GM19438 (cell line): ENCODE data around the gene BBC3.
A peak's percentile ranks its signal among the peaks of the same experiment; 100 is the strongest.
"Not testable (repeated sequence)": the region's sequence is repeated elsewhere in the genome, so short reads cannot be mapped to it uniquely, and the experiment has no call there.

ENCODE experiments used
- ATAC-seq: cut with Tn5 transposase; IDR thresholded peaks from one replicate; pipeline ENCODE4 v1.9.1; 2021; ENCODE audit warnings: low read depth; ENCODE audit not compliant: unreplicated experiment

The BBC3 gene

DNA sequence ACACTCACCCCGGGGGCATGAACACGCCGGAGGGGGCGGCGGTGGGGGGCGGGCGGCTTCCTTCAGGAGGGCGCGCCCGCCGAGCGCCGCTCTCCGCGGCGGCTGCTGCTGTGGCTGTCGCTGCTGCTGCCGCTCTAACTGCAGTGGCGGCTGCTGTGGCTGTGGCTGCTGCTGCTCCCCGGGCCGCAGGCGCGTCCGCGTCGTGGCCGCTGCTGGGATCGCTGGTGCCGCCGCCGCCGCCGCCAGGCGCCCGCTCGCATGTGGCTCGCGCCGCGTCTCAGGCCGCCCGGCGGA, at the start of gene BBC3:
BBC3 (minus strand) TSS at position 279 of the 294 bp plus-strand sequence. CDS start 2,768 bp downstream, outside the sequence.
- no peak for ATAC-seq

DNA sequence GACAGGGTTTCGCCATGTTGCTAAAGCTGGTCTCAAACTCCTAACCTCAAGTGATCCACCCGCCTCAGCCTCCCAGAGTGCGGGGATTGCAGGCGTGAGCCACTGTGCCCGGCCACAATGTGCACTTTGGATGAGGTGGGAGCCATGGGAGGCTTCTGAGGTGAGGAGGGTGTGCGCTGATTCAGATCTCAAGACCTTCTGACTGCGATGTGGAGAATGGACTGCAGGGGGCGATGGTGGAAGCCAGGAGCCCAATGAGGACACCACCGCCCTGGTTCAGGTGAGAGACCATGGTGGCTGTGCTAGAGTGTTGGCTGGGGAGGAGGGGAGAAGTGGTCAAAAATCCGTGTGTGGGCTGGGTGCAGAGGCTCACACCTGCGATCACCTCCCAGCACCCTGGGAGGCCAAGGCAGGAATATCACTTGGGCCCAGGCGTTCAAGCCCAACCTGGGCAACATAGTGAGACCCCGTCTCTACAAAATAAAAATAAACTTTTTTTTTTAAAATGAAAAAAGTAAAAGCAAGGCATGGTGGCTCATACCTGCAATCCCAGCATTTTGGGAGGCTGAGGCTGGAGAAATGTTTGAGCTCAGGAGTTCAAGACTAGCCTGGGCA, 49.3 kb upstream of the BBC3 start:
- no peak for ATAC-seq

GRCh38 chr19:47276513-47276912, 45.5 kb upstream of the BBC3 start:
- not testable (repeated sequence) for ATAC-seq

DNA sequence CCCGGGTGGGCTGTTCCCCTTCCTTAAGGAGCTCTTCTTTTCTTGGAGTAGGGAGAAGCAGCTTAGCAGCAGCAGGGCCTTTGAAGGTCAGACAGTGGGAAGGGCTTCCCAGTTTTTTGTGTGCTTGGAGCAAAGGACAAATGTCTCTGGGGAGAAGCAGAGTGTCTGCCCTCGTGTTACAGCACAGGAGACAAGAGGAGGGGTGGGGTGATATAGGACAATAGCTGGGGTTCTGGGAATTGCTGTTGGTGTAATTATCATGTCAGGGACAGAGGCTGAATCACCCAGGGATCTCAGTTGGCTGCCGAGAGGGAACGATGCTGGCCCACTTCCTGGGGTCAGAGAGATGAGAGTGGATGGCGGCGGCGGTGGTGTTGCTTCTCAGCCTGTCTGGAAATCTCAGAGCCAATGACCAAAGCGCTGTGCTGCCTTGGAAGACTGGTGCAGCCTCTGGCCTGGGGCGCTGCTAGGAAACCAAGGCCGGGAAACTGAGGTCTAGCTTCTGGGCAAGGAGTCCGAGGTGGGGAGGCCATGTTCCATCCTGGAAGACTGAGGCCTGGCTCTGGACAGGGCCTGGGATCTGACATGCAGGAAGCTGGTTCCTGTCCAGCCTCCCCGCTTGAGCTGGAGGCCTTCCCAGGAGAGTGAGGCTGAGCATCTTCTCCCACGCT, 44.9 kb upstream of the BBC3 start:
- no peak for ATAC-seq

- peak; percentile 30 for ATAC-seq
Observed at GRCh38 chr19:47274891-47275761, 44.1 kb upstream of the BBC3 start.

DNA sequence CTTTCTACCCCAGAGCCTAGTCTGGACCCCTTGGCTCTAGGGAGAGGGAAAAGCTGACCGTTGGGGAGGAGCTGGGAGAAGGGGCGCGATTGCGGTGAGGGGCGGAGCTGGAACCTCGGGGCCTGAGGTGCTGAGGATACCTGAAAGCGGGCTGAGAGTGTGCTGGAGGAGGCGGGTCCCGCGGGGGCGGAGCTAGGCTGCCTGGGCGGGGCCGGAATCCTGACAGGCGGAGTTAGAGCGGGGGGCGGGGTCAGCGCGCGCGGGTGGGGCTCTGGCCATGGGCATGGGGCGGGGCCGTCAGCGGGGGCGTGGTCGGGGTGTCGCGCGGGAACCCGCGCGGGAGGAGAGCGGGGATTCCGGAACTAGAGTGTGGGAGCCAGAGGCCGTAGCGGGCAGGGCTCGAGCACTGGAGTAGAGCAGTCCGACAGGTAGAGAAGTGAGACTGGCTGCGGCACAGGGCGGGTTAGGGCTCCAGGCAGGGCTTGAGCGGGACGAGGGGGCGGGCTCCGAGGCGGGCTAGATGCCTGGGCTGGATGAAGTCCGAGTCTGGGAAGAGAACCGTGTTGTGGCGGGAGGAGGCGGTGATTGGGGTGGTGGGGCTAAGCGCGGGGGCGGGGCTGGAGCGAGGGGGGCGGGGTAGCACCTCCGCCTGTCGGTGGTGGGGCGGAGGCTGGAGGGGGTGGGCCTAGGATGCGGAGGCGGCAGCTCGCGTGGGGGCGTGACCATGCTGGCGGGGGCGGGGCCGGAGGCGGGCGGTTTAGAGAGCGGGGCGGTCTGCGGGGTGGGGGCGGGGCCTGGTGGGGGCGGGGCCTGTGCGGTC, 43.3 kb upstream of the BBC3 start, which contains the start of gene INAFM1:
INAFM1 (plus strand) TSS at position 815 of the 820 bp plus-strand sequence. CDS start 35 bp downstream, outside the sequence.
- peak; percentile 53 for ATAC-seq

- peak; percentile 55 for ATAC-seq
Observed at GRCh38 chr19:47273313-47274070, 42.5 kb upstream of the BBC3 start.

- ATAC-seq = no peak
Observed at GRCh38 chr19:47272448-47273312, 41.7 kb upstream of the BBC3 start.

GRCh38 chr19:47271949-47272348, 41.0 kb upstream of the BBC3 start:
- no peak for ATAC-seq

DNA sequence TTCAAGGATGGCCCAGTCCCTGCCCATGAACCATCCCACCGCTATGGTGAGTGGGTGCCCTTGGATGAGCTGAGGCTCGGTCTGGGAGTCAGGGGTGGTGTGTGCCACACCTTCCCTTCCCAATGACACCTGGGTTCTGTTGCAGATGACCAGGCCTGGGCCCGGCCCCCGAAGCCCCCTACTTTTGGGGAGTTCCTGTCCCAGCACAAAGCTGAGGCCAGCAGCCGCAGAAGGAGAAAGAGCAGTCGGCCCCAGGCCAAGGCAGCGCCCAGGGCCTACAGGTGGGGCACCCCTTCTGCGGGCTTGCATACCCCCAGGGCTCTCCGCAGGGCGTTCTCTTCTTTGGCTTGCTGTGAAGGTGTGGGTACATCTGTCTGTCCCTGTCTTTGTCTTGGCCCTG, 39.4 kb upstream of the BBC3 start:
- no peak for ATAC-seq

DNA sequence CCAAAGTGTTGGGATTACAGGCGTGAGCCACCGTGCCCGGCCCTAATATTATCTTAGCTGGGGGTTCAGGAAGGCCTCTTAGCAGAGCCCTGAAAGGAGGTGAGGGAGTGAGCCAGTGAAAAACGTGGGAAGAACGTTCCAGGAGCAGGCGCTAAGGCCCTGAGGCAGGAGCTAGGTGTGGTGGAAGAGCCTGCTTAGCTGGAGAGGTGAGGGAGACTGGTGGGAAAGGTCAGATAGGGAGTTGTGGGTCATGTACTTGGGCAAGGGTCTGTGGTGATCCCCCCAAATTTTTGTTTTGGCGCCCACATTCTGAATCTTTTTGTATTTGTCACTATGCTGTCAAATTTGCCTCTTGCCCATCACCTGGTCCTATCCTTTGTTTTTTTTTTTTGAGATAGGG, 38.6 kb upstream of the BBC3 start:
- no peak for ATAC-seq

- no peak for ATAC-seq
Observed at GRCh38 chr19:47268028-47268427, 37.0 kb upstream of the BBC3 start.

GRCh38 chr19:47267350-47267759, 36.4 kb upstream of the BBC3 start:
- ATAC-seq = no peak

DNA sequence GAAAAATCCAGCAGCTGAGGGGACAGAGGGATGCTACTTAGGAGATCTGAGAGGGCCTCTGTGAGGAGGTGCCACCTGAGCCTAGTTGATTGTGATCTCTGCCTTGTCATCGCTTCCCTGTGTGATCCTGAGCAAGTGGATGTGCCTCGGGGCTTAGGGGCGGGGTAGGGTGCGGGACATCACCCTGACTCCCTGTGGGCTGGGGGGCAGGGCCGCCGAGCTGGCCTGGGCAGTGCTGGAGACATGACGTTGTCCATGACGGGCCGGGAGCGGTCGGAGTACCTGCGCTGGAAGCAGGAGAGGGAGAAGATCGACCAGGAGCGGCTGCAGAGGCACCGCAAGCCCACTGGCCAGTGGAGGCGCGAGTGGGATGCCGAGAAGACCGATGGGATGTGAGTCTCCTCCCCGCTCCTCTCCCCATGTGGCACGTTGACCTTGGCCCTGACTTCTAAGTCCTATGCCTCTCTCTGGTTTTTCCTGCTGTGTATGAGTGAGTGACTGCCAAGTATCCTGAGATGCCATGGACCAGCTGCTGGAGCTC, 35.5 kb upstream of the BBC3 start:
- no peak for ATAC-seq

DNA sequence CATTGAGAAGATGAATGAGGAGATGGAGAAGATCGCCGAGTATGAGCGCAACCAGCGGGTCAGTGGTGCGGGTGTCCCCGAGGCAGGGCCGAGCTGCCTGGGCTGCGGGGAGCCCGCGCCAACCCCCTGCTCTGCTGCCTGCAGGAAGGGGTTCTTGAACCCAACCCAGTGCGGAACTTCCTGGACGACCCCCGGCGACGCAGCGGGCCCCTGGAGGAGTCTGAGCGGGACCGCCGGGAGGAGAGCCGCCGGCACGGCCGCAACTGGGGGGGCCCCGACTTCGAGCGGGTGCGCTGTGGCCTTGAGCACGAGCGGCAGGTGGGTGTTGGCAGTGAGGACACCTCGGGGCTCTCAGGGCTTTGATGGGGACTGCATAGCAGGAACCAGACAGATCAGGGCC, 33.6 kb upstream of the BBC3 start:
- no peak for ATAC-seq

DNA sequence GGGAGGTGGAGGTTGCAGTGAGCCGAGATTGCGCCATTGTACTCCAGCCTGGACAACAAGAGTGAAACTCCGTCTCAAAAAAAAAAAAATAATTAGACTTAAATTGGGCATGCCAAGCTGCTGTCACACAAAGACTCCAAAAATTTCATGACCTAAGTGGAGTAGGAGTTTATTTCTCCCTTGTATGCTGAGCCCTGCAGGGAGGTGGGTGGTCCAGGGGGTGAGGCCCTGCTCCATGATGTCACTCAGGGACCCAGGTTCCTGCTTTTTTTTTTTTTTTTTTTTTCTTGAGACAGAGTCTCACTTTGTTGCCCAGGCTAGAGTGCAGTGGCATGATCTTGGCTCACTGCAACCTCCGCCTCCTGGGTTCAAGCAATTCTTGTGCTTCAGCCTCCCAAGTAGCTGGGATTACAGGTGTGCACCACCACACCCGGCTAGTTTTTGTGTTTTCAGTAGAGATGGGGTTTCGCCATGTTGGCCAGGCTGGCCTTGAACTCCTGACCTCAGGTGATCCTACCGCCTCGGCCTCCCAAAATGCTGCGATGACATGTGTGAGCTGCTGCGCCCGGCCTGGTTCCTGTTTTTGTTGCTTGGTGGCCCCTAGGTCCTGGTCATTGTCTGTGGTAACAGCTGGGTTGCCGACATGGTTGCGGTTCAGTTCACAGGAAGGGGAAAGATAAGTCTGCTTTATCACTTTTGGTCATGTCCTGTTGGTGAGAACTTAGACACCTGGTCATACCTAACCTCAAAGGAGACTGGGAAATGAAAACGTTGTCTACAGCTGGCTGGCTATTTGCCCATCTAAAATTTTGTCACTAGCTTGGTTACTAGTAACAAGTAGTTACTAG, 31.2 kb upstream of the BBC3 start:
- ATAC-seq = peak; percentile 71

DNA sequence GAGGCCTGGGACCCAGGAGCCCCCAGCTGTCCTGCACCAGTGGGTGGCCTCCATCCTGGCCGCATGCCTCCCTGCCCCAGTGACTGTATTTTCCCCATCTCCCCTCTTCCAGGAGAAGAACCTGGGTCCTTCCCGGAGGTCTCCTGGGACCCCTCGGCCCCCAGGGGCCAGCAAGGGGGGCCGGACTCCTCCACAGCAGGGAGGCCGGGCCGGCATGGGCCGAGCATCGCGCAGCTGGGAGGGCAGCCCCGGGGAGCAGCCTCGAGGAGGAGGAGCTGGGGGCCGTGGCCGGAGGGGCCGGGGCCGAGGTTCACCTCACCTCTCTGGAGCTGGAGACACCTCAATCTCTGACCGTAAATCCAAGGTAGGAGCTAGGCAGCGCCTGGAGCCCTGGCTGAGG, 29.5 kb upstream of the BBC3 start:
- no peak for ATAC-seq
